ENCODE measurements around the gene KRTAP10-12.

Gene KRTAP10-12

DNA sequence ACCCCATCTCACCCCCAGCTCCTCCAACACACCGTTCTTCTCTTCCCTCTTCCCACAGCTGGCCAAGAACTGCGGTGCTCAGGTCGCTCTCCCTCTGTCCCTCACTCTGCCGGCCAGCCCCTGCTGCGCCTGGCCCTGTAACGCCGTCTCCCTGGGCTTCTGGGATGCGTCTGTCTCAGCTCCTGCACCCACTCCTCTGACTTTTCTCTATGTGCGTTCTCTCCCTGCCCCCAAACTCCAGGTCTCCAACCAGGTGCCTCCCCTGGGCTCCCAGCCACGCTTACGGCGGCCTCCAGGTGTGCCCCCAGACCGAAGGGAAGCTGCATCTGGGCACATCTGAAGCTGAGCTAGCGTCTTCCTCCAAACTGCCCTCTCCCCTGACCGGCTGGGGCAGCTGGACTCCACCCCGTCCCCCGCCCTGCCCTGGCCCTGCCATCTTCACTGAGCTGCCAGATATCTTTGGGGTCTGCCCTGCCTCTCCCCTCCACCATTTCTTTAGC lies 2.6 kb downstream of the KRTAP10-12 start:
- Mint-ChIP-seq H3K27ac (no peak overlapping the region), H3K9me3 (no peaks in the 10 kb centered on the region), H3K36me3 (ENCODE audit: low read depth) (no peaks in the 10 kb centered on the region), H3K27me3 (ENCODE audit: low read depth) (peaks cover 58% of the 10 kb centered on the region), H3K4me1 (ENCODE audit: low read depth) (no peaks in the 10 kb centered on the region), H3K4me3 (no peak overlapping the region)
- DNase-seq (ENCODE audit: low spot score): no peak

DNA sequence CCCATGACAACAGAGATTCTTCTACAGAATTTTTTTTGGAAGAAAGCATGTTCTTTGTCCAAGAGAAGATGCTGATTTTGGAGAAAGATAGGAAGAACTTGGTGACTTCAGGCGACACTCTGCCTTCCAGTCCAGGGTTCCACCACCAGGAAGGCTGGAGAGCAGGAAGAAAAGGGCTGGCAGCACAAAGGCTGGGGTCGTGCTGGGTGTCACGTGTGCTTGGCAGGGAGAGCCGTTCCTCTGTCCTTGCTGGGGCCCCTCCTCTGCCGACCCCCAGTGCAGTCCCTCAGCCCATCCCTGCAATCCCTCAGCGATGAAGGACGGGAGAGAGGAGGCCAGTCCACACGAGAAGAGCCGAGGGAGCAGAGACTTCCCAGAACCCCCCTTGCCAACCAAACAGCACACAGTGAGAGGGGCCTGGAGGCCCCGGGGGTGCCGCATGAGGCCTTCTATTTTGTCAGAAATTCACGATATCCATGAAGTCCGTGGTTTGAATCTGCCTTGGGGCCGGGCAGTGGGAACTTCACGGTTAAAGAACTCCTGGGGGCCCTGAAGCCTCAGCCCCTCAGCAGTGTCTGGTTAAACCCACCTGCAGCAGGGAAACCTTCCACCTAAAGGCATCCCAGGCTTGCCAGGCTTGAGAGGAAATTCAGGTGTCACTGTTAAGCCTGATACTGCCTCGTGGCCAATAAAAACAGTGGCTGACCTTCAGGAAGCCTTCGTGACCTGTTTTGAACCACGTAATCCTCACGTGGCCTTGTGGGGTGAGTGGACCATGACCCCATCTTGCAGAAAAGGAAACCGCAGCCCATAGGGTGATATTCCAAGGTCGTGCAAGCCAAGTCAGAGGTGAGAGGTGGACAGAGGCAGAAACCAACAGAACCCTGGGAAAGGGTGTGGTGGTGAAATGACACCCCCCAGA lies 3.4 kb downstream of the KRTAP10-12 start:
- DNase-seq (ENCODE audit: low spot score): no peak
- H3K27ac Mint-ChIP-seq: no peak overlapping the region

DNA sequence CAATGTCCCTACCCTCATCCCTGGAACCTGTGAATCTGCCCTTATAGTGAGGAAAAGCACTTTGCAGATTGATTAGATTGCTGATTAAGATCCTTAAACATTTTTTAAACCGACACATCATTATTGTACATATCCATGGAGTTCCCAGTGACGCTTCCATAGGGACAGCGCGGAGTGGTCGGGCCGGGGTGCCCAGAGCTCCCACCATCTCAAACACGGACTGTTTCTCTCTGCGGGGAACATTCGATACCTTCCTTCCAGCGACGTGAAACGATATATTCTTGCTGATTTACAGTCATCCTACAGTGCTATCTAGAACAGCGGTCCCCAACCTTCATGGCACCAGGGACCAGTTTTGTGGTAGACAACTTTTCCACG lies 4.0 kb downstream of the KRTAP10-12 start:
- Mint-ChIP-seq H3K27ac (no peak overlapping the region), H3K9me3 (peaks cover 9% of the 10 kb centered on the region), H3K27me3 (ENCODE audit: low read depth) (peaks cover 66% of the 10 kb centered on the region), H3K4me3 (no peak overlapping the region), H3K36me3 (ENCODE audit: low read depth) (peaks cover 2% of the 10 kb centered on the region), H3K4me1 (ENCODE audit: low read depth) (no peaks in the 10 kb centered on the region)
- no peak for DNase-seq (ENCODE audit: low spot score)

More for the DNA sequence above, 3.4 kb downstream of the KRTAP10-12 start:
- Mint-ChIP-seq H3K4me1 (ENCODE audit: low read depth) (no peaks in the 10 kb centered on the region), H3K4me3 (no peak overlapping the region), H3K27me3 (ENCODE audit: low read depth) (peaks cover 66% of the 10 kb centered on the region), H3K9me3 (peaks cover 4% of the 10 kb centered on the region), H3K36me3 (ENCODE audit: low read depth) (peaks cover 2% of the 10 kb centered on the region)

DNA sequence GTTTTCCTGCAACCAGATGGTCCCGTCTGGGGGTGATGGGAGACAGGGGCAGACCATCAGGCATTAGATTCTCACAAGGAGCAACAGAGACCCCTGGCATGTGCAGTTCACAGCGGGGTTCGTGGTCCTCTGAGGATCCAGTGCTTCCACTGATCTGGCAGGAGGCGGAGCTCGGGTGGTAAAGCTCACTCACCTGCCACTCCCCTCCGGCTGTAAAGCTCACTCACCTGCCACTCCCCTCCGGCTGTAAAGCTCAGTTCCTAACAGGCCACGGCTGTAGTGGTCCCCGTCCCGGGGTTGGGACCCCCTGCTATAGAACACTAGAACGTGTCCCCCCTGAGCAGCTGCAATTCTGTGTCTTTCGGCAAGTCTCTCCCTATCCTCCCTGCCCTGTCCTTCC lies 4.6 kb downstream of the KRTAP10-12 start:
- no peak overlapping the region for H3K4me3 Mint-ChIP-seq
- H3K4me1 Mint-ChIP-seq (ENCODE audit: low read depth): no peaks in the 10 kb centered on the region
- H3K27me3 Mint-ChIP-seq (ENCODE audit: low read depth): peaks cover 66% of the 10 kb centered on the region
- H3K9me3 Mint-ChIP-seq: peaks cover 13% of the 10 kb centered on the region
- no peak overlapping the region for H3K27ac Mint-ChIP-seq
- peaks cover 2% of the 10 kb centered on the region for H3K36me3 Mint-ChIP-seq (ENCODE audit: low read depth)
- no peak for DNase-seq (ENCODE audit: low spot score)

GRCh38 chr21:44702111-44702972 lies 5.4 kb downstream of the KRTAP10-12 start:
- peaks cover 66% of the 10 kb centered on the region for H3K27me3 Mint-ChIP-seq (ENCODE audit: low read depth)
- no peak for DNase-seq (ENCODE audit: low spot score)
- no peak overlapping the region for H3K27ac Mint-ChIP-seq
- H3K4me3 Mint-ChIP-seq: no peak overlapping the region
- H3K9me3 Mint-ChIP-seq: peaks cover 13% of the 10 kb centered on the region
- peaks cover 2% of the 10 kb centered on the region for H3K36me3 Mint-ChIP-seq (ENCODE audit: low read depth)
- no peaks in the 10 kb centered on the region for H3K4me1 Mint-ChIP-seq (ENCODE audit: low read depth)

GRCh38 chr21:44702973-44703730 lies 6.2 kb downstream of the KRTAP10-12 start:
- Mint-ChIP-seq H3K27ac (no peak overlapping the region), H3K4me3 (no peak overlapping the region), H3K36me3 (ENCODE audit: low read depth) (peaks cover 2% of the 10 kb centered on the region), H3K9me3 (peaks cover 13% of the 10 kb centered on the region), H3K27me3 (ENCODE audit: low read depth) (peaks cover 66% of the 10 kb centered on the region), H3K4me1 (ENCODE audit: low read depth) (no peaks in the 10 kb centered on the region)
- DNase-seq (ENCODE audit: low spot score): no peak

GRCh38 chr21:44703731-44704635 lies 7.0 kb downstream of the KRTAP10-12 start:
- Mint-ChIP-seq H3K36me3 (ENCODE audit: low read depth) (peaks cover 2% of the 10 kb centered on the region), H3K27ac (no peak overlapping the region), H3K4me3 (no peak overlapping the region), H3K27me3 (ENCODE audit: low read depth) (peaks cover 65% of the 10 kb centered on the region), H3K9me3 (peaks cover 13% of the 10 kb centered on the region), H3K4me1 (ENCODE audit: low read depth) (no peaks in the 10 kb centered on the region)
- no peak for DNase-seq (ENCODE audit: low spot score)

DNA sequence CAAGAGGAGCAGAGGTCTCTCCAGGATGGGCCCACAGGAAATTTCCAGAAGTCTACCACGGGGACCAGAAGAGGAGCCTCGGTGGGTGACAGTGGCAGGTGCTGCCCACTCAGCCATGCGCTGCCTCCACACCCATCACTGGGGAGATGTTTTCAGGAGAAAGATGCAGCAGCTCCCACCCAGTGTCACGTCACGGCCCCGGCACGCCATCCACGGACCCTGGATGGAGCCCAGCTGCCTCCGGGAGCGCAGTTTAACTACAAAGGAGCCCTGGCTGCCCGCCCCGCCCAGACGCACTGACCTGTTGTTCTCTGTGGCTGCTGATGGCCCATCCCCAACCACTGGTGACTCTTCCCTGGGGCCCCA lies 7.6 kb downstream of the KRTAP10-12 start:
- DNase-seq (ENCODE audit: low spot score): no peak
- peaks cover 2% of the 10 kb centered on the region for H3K36me3 Mint-ChIP-seq (ENCODE audit: low read depth)
- H3K4me1 Mint-ChIP-seq (ENCODE audit: low read depth): no peaks in the 10 kb centered on the region
- peaks cover 13% of the 10 kb centered on the region for H3K9me3 Mint-ChIP-seq
- no peak overlapping the region for H3K27ac Mint-ChIP-seq
- peaks cover 68% of the 10 kb centered on the region for H3K27me3 Mint-ChIP-seq (ENCODE audit: low read depth)
- H3K4me3 Mint-ChIP-seq: no peak overlapping the region

DNA sequence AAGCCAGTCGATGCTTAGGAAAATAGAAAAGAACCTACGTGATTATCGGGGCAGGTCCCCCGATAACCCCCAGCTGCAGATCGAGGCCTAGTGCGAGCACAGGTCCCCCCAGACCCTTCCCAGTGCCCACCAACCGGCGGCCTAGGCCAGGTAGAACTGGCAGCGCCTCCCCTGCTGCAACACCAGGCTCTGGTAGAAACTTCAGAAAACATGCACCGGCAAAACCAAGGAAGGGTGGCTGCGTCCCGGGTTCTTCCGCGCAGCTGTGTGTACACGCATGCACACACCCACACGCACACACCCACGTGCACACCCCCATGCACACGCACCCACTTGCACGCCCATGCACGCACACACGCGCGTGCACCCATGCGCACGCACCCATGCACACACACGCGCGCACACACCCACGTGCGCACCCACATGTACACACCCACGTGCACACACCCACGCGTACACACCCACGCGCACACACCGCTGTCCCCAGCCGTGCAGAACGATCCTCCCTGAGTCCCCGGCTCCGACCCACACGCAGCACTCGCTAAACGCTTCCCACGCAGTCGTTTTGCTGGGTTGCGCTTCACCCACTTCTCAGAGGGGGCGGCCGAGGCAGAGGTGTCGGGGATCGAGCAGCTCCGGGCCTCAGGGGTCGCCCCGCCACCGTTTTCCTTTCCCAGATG lies 9.2 kb downstream of the KRTAP10-12 start:
- no peak for DNase-seq (ENCODE audit: low spot score)
- Mint-ChIP-seq H3K4me1 (ENCODE audit: low read depth) (peaks cover 1% of the 10 kb centered on the region), H3K27me3 (ENCODE audit: low read depth) (peaks cover 79% of the 10 kb centered on the region), H3K9me3 (peaks cover 13% of the 10 kb centered on the region), H3K36me3 (ENCODE audit: low read depth) (peaks cover 2% of the 10 kb centered on the region), H3K4me3 (no peak overlapping the region), H3K27ac (no peak overlapping the region)

DNA sequence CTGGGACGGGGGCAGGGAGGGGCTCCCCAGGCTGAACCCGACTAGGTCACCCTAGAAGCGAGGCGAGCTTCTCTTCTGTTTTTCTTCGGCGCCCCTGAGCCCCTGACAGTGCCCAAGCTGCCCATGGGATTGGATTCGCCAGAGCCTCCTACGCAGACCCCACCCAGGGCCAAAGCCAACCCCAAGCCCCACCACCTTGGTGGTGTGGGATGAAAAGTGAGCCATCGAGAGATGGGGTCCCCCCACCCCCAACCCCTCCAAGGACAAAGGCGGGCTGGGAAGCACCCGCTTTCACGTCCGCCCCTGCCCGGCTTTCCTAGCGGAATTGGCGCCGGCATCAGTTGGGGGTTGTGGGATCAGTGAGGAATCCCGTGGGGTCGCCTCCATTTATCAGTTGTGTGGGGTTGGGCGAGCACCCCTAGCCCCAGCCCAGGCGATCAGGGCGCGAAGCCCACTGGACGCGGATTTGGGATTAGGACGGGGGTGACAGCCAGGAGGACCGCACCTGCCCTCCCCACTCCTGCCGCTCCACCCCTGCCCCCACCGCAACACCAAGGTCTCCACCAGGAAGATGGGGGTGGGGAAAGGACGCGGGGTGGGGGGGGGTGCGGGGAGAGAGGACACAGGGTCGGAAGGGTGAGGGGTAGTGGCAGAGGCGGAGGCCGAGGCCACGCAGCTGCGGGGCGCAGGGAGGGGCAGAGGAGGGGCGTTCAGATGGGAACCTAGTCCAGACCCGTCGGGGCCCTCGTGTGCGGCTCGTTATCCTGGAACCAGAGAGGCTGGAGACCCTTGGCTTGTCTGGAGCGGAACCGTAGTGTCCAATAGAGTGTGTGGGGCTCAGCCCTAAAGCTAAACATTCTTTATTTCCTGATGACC lies 10.0 kb downstream of the KRTAP10-12 start:
- DNase-seq (ENCODE audit: low spot score): no peak
- Mint-ChIP-seq H3K27me3 (ENCODE audit: low read depth) (peaks cover 80% of the 10 kb centered on the region), H3K27ac (no peak overlapping the region), H3K4me1 (ENCODE audit: low read depth) (peaks cover 1% of the 10 kb centered on the region), H3K36me3 (ENCODE audit: low read depth) (peaks cover 2% of the 10 kb centered on the region), H3K4me3 (no peak overlapping the region), H3K9me3 (peaks cover 13% of the 10 kb centered on the region)

- Mint-ChIP-seq H3K27ac (no peak overlapping the region), H3K36me3 (ENCODE audit: low read depth) (peaks cover 2% of the 10 kb centered on the region), H3K9me3 (peaks cover 13% of the 10 kb centered on the region), H3K4me1 (ENCODE audit: low read depth) (peaks cover 1% of the 10 kb centered on the region), H3K4me3 (no peak overlapping the region), H3K27me3 (ENCODE audit: low read depth) (peaks cover 84% of the 10 kb centered on the region)
- no peak for DNase-seq (ENCODE audit: low spot score)
Observed at GRCh38 chr21:44708213-44708865, 11.4 kb downstream of the KRTAP10-12 start.

All from T-helper 2 cell treated with Interferon-gamma antibody and Interleukin-4, amounts not matched to agents 5 μg/mL and 100 μg/mL, for 36 hours (primary cell).